HG03280 (cell line): ENCODE data around the gene ASIC5.

ENCODE experiments used
- ATAC-seq: cut with Tn5 transposase; IDR thresholded peaks from one replicate; pipeline ENCODE4 v1.9.1; 2021; ENCODE audit warnings: mild to moderate bottlenecking, moderate library complexity; ENCODE audit not compliant: unreplicated experiment

ASIC5 gene

DNA sequence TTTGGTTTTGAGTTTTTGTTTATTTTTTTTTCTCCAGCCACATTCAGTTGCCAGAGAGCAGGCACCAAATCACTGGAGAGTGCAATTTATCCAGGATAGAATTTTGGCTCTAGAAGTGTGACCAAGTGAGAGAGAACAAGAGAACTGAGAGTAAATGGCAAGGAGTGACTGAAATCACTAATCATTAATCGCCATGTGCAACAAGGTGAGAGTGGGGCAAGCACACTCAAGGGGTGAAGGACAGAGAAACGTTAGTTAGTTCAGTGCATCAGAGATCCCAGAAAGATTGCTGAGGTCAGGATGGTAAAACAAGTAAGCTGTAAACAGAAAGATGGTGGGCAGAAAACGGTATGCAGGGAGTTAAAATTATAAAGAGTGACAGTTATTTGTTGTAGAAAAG, 17.8 kb upstream of the ASIC5 start:
- no peak for ATAC-seq

DNA sequence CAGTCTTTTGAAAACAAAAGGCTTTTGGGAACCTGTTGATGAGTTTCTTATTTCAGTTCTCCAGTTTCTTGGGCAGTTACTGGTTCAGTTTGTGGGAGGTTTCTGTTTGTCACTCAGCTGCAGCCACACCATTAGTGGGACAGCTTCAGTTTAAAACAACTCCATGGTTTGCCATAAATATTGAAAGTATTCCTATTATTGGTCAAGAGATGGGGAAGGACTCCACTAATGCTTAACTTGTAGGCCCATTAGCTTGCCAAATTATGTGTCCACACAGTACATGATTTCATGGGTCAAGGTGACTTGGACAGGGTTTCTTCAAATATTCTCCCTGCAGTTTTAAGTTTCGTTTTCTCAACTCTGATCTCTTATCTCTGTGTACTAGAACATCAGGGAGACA, 15.5 kb upstream of the ASIC5 start:
- ATAC-seq: peak; percentile 44

- ATAC-seq: no peak
Measured at GRCh38 chr4:155879767-155880166, 13.7 kb upstream of the ASIC5 start.

GRCh38 chr4:155878611-155879010, 12.5 kb upstream of the ASIC5 start:
- no peak for ATAC-seq

- ATAC-seq: no peak
Measured at GRCh38 chr4:155877971-155878370, 11.9 kb upstream of the ASIC5 start.

GRCh38 chr4:155875878-155876277, 9.8 kb upstream of the ASIC5 start:
- no peak for ATAC-seq

- no peak for ATAC-seq
Measured at GRCh38 chr4:155855897-155856296, 10.2 kb downstream of the ASIC5 start.

DNA sequence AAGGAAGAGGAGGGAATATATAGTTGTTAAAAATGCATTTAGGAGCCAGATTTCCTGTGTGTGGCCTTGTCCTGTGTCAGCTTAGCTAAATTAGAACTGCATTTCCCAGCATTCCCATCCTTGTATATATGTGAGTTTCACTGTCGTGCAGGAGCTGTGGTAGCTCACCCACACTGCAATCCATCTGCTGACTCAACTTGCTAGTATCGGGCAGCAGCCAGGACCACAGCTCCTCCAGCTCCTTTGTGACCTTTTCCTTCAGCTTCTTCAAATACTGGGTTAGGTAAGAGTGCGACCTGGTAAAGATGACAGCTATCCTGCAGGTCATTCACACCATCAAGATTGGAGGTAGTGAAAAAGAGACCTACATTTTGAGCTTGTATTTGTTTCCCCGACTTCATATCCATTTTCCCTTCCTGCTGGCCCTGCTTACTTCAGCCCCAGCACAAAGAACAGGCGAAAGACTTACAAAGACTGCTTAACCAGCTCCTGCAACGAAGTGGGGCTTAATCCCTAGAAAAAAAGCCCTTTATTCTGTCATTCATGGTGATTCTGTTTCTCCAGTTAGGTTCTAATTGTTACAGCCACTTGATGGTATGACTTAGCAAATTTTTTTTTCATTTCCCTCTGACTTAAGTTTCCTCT, 11.4 kb downstream of the ASIC5 start:
- no peak for ATAC-seq

GRCh38 chr4:155853189-155853588, 12.9 kb downstream of the ASIC5 start:
- no peak for ATAC-seq

GRCh38 chr4:155849042-155849441, 17.0 kb downstream of the ASIC5 start:
- no peak for ATAC-seq

GRCh38 chr4:155846929-155847328, 19.1 kb downstream of the ASIC5 start:
- no peak for ATAC-seq

GRCh38 chr4:155842080-155842479, 24.0 kb downstream of the ASIC5 start:
- no peak for ATAC-seq

GRCh38 chr4:155837203-155837796, 28.8 kb downstream of the ASIC5 start:
- ATAC-seq: no peak

- no peak for ATAC-seq
Measured at GRCh38 chr4:155832664-155833063, 33.4 kb downstream of the ASIC5 start.

GRCh38 chr4:155828628-155829027, 37.4 kb downstream of the ASIC5 start:
- no peak for ATAC-seq

DNA sequence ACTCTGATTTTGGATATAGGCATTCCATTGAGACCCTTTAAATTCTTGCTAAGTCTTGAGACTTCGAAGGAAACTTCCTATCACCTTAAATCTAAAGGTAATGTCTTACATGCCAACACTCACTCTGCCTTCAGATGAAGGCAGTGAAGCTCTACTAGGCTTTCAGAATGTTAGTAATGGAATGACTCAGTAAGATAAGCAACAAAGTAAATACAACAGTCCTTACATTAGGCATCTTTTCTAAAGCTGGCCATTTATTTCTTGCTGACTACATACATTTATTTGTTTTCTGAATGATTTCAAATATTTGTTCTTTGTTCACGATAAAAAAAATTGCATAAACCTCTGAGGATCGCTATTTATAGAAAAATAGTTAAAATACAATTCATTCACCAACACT, 43.5 kb downstream of the ASIC5 start:
- no peak for ATAC-seq

DNA sequence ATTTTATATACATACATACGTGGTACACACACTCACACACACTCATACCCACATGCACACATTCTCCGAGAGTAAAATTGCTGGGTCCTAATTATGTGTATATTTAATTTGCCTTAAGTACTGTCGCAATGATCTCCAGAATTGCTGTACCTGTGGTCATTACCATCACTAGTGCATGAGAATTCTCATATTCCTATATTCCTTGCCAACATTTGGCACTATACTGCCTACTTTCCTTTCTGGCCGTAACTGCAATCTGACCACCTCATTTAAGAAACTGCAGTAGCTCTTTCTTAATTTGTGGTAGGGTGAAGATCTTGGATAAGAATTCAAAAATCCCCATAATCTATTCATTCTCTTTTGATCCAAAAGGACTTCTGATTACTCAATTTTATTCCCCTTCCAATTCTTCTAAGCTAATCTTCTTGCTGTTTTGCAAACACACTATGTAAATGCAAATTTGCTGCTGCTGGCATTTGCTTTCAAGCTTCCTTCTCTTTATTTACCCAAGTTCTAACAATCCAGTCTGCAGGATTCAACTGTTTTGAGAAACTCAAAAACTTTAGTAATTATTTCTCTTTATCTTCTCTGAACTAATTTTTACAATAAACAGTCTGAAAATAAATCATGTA, 45.1 kb downstream of the ASIC5 start:
- no peak for ATAC-seq

GRCh38 chr4:155819066-155819465, 47.0 kb downstream of the ASIC5 start:
- no peak for ATAC-seq

DNA sequence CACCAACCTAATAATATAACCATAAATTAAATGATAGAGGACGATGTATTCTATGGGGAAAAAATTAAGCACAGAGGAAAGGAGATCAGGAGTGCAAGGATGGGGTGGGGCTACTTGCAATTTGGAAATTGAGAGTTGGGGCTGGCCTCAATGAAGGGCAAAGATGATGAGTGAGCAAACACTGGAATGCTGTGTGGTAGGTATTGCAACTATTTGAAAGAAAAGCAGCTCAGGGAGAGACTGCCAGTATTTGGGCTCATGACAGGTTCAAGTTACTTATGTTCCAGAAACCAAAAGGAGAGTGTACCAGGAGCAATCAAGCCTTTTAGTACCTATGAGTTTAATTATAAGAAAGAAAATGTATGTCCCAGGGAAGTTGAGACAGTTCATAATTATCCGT, 47.4 kb downstream of the ASIC5 start:
- no peak for ATAC-seq

DNA sequence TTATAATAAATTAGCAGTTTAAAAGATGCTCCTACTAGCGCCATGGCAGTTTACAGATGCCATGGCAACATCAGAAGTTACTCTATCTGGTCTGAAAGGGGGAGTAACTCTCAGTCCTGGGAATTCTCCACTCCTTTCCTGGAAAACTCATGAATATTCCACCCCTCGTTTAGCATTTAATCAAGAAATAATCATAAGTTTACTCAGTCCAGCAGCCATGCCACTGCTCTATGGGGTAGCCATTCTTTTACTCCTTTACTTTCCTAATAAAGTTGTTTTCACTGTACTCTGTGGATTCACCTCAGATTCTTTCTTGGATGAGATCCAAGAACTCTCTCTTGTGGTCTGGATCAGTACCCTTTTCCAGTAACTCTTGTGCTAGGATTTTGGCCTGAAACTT, 55.0 kb downstream of the ASIC5 start:
- no peak for ATAC-seq

DNA sequence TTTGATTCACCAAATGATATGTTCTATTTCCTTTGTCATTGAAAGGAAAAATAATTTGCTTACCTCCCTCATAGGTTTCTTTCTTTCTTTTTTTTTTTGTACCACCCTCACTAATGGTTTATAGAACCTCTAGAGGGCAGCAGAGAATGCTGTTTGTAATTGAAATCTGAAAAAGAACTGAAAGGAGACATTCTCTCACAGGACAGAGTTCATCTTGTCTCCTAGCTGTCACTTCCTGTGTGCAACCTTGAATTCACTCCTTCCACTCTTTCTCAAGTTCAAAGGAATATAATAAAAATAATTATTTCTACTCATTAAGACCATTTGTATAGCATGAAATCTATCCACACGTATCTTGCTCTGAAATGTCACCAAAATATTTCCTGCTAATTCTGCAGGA, 56.2 kb downstream of the ASIC5 start:
- ATAC-seq: peak; percentile 99

DNA sequence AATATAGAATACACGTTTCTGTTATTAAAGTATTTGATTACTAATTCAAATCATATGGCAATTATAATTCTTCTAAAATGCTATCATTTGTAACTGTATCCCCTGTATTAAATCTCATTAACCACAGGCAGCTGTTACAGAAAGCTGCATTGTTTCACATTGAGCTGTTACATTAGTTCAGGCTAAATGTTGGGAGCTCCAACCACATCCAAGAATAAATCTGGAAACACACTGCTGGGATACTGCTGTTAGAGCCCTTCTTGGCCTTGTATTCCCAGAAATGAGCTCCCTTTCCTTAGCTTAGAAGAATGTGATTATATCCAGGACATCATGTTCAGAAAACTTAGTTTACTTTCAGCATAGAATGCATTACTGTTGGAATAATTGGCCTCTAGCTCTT, 59.1 kb downstream of the ASIC5 start:
- no peak for ATAC-seq

DNA sequence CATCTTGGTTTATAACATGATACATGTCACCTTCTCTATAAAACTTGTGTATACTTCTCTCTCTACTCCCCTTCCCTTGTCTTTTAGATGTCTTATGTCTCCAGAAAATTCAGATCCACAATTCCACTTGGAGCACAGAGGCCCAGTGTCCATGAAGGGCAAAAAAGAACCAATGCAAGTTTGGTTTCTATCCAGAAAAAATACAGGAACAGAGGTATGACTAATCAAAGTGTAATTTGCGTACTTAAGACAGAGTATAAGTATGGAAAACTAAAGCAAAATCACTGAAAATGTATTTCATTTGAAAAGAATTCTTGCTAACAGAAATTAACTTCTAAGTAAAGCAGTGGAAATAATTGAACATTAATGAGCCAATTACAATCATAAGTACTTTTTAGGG, 61.1 kb downstream of the ASIC5 start:
- ATAC-seq: no peak
